Thyroid gland (tissue), 4 donors: ENCODE results near the gene RNASE1. TPM values are rescaled to one million over a fixed set of nuclear protein-coding genes. Genes with fewer than 3 reads are reported as not detected.

Experiments
- DNase-seq, 2 donors: peaks; one replicate each; pipeline ENCODE4 v3.0.0-alpha.2; 2019
- H3K27ac ChIP-seq, 3 donors: fragments of 200-600 bp; sonication (generic); 1 replicate in 2 of 3; 2 replicates in 1 of 3; pipeline ENCODE4 v1.5.1; 2016 to 2019; ENCODE audit warnings: mild to moderate bottlenecking in 1 of 3, moderate library complexity in 1 of 3
- H3K27me3 ChIP-seq: fragments of 200-600 bp; sonication (generic); one replicate; pipeline ENCODE4 v1.5.1; 2019
- H3K36me3 ChIP-seq, 2 donors: fragments of 200-600 bp; sonication (generic); one replicate each; pipeline ENCODE4 v1.5.1; 2016 to 2019
- H3K4me1 ChIP-seq, 2 donors: fragments of 200-600 bp; sonication (generic); one replicate each; pipeline ENCODE4 v1.5.1; 2017 to 2019
- H3K4me3 ChIP-seq, 3 donors: fragments of 200-600 bp; sonication (generic); replicated peaks in 1 of 3; 1 replicate in 2 of 3; 2 replicates in 1 of 3; pipeline ENCODE4 v1.5.1; 2016; ENCODE audit warnings: mild to moderate bottlenecking in 1 of 3
- H3K9me3 ChIP-seq: fragments of 200-600 bp; sonication (generic); one replicate; pipeline ENCODE4 v1.5.1; 2017
- POLR2A ChIP-seq, 2 donors: fragments of 450-650 bp; IDR thresholded peaks; one replicate each; pipeline ENCODE4 v1.6.1; 2017; ENCODE audit warnings: antibody characterized with exemption in 2 of 2, mild to moderate bottlenecking in 2 of 2, moderate library complexity in 1 of 2
- WGBS, 2 donors: methylation state at CpG; one replicate each; pipeline ENCODE4 v1.1.5; 2017; 5-methylcytosine and 5-hydroxymethylcytosine counted together
- intact Hi-C: fragments of 100-400 bp; cut with DNase I; formaldehyde crosslinking; loops from one replicate; pipeline ENCODE4 v1.15.1; 2023
- total RNA-seq, 4 donors: library from RNA; depleted of rRNA; stranded (reverse); fragments of >200 nt; gene quantifications; one replicate each; pipeline ENCODE4 v1.2.3, GENCODE V29; 2016
- TF ChIP-seq, protein P1 (sequence below), 6 experiments: fragments of 200-600 bp in 3 of 6; fragments of 450-650 bp in 3 of 6; sonication (generic) in 3 of 6; IDR thresholded peaks; one replicate each; pipeline ENCODE4 v1.5.1; 2016 to 2019; ENCODE audit warnings: antibody characterized with exemption in 6 of 6, mild to moderate bottlenecking in 2 of 6, inconsistent platforms in 1 of 6, moderate library complexity in 1 of 6

RNASE1 gene
- total RNA-seq, 4 donors from 2014 or later, result 69.0 to 208 (median 133) TPM

DNA sequence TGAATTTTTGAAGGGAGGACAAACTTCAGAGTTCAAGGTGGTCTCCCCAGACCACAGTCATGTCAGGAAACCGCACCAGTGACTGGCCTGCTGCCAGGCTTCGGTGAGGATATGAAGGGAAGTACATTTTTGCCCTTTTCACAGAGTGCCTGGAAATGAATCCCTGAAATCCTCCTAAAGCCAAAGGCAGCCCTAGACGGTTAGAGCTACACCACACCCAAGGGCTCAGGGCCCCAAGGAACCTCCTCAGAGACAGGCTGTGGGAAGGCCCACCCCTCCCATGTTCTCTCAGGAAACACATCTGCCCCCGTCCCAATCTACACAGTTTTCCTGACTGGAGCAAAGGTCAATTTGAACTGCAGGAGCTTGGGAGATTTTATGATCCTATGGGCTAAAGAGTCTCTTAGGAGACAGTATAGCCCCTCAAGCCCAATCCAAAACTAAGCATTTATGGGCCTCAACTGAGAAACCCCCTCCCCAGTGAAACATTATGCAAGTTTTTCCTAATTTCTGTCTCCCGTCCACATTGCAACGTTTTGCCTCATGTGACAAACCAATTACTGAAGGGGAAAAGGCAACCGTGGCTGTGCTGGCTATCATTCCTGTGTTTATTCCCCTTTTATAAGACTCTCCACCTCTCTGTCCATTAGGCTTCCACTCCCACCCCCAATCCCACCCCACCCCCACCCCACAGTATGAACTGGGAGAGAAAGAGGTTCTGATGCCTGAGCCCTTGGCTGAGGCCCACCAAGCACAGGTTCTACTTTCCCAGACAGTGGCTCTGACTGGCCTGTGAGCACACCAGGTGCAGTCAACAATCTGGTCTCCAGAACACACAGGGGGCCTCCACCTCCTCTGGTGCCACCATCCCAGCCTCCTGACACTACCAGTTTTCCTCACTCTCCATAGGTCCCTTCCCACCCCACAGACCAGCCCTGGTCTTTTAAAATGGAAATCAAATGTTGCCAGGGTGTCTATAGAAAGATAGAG is 9.6 kb upstream of the RNASE1 start:
- WGBS, 2 donors, result 43 to 56% methylated on average over 7 of the region's 7 CpGs
- no peaks in the 10 kb centered on the region for H3K9me3 ChIP-seq
- no peaks in the 10 kb centered on the region for H3K27me3 ChIP-seq
- DNase-seq, result no peak
- H3K4me3 ChIP-seq, result no peak overlapping the region
- TF ChIP-seq POLR2A (IDR thresholded peaks at IDR 0.05), result no peak
- TF ChIP-seq, protein P1, sequence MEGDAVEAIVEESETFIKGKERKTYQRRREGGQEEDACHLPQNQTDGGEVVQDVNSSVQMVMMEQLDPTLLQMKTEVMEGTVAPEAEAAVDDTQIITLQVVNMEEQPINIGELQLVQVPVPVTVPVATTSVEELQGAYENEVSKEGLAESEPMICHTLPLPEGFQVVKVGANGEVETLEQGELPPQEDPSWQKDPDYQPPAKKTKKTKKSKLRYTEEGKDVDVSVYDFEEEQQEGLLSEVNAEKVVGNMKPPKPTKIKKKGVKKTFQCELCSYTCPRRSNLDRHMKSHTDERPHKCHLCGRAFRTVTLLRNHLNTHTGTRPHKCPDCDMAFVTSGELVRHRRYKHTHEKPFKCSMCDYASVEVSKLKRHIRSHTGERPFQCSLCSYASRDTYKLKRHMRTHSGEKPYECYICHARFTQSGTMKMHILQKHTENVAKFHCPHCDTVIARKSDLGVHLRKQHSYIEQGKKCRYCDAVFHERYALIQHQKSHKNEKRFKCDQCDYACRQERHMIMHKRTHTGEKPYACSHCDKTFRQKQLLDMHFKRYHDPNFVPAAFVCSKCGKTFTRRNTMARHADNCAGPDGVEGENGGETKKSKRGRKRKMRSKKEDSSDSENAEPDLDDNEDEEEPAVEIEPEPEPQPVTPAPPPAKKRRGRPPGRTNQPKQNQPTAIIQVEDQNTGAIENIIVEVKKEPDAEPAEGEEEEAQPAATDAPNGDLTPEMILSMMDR (IDR thresholded peaks at IDR 0.05), result no peak
- H3K27ac ChIP-seq, result no peak overlapping the region
- no peaks in the 10 kb centered on the region for H3K4me1 ChIP-seq
- H3K36me3 ChIP-seq, result no peaks in the 10 kb centered on the region
- intact Hi-C loops, result no loop called here

DNA sequence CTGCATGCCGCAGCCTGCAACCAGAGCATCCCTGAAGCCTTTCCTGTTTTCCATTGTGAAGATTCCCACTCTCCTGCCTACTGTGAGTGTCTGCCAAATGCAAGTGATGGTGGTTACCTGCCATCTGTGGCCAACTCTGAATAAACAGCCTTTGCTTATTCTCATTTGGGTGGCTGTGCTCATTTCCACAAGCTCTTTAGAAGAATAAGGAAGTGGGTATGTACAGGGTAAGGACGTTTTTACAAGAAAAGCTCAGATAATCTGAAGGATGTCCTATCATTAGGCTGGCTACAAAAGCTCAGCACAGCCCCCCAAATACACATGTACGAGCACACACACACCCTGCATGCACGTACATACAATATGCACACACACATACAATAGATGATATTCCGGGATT is 7.3 kb upstream of the RNASE1 start:
- no peak for TF ChIP-seq POLR2A (IDR thresholded peaks at IDR 0.05)
- TF ChIP-seq, protein P1 (IDR thresholded peaks at IDR 0.05), result no peak
- intact Hi-C loops, result no loop called here
- H3K4me1 ChIP-seq, result no peaks in the 10 kb centered on the region
- no peaks in the 10 kb centered on the region for H3K9me3 ChIP-seq
- H3K36me3 ChIP-seq, result no peaks in the 10 kb centered on the region
- no peak overlapping the region for H3K4me3 ChIP-seq
- WGBS, 2 donors, result 68 to 80% methylated on average over 5 of the region's 5 CpGs
- H3K27me3 ChIP-seq, result no peaks in the 10 kb centered on the region
- no peak overlapping the region for H3K27ac ChIP-seq
- no peak for DNase-seq

DNA sequence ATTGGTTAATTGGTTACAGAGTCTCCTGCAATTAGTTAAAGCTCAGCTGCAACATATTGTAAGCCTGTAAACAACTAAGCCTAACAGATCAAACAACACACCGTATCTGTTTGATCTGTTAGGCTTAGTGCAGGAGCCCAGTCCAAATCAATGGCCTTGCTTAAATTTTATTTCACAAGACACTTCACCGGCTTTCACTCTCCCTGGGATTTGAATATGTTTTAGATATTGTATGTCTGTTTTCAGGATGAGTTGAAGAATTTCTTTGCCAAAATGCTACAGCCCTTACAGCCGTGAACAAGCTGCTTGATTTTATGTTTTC is 5.5 kb upstream of the RNASE1 start:
- TF ChIP-seq, protein P1 (IDR thresholded peaks at IDR 0.05), result no peak
- no peak for TF ChIP-seq POLR2A (IDR thresholded peaks at IDR 0.05)
- intact Hi-C loops, result no loop called here
- H3K36me3 ChIP-seq, result no peaks in the 10 kb centered on the region
- H3K27ac ChIP-seq, result no peak overlapping the region
- no peak for DNase-seq
- H3K4me3 ChIP-seq, result no peak overlapping the region
- H3K4me1 ChIP-seq, result no peaks in the 10 kb centered on the region
- H3K27me3 ChIP-seq, result no peaks in the 10 kb centered on the region
- no peaks in the 10 kb centered on the region for H3K9me3 ChIP-seq
- 60 to 62% methylated on average over 3 of the region's 3 CpGs for WGBS, 2 donors

DNA sequence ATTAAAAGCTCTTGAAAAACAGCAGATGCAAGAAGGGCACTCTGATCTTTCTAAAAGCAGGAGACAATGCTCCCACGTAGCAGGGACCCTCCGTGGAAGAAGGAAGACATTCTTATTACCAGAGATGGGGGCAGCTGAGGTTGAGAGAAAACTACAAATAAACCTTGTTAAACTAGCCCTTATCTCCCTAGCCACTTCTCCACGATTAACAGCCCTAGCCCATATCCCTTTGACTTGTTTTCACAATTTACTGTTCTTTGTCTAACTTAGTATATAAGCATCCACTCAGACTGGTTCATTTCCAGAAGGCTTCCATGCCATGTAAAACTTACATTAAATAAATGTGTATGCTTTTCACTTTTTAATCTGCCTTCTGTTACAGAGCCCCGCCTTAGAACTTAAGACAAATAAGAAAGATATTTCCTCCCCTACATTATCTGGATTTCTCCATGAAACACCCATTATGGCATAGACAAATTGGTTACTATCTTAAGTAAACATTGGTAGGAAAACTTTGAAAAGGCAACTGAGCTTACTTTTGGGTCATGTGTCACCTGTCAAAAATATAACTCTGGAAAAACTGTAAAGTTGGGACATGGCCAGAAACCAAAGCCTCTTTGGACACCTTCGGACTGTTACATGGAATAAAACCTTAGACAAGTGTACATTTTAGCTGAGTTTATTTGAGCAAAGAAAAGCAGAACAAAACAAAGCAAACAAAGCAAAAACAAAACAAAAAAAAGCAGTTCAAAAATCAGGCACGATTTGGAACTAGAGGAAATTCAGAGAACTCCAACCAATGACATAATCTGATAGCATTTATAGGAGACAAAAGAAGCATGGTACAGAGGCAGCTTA is 4.9 kb upstream of the RNASE1 start:
- no peaks in the 10 kb centered on the region for H3K9me3 ChIP-seq
- no peaks in the 10 kb centered on the region for H3K4me1 ChIP-seq
- no peaks in the 10 kb centered on the region for H3K27me3 ChIP-seq
- DNase-seq, result no peak
- no peaks in the 10 kb centered on the region for H3K36me3 ChIP-seq
- WGBS, 2 donors, result 48% methylated on average over 6 of the region's 6 CpGs
- intact Hi-C loops, result no loop called here
- H3K4me3 ChIP-seq, result no peak overlapping the region
- H3K27ac ChIP-seq, result no peak overlapping the region
- TF ChIP-seq, protein P1 (IDR thresholded peaks at IDR 0.05), result no peak
- TF ChIP-seq POLR2A (IDR thresholded peaks at IDR 0.05), result no peak
